ENCODE results near the gene ADCK1. TPM values are rescaled to one million over a fixed set of nuclear protein-coding genes. Genes with fewer than 3 reads are reported as not detected.

ADCK1 gene
- total RNA-seq, 1 donor from 2014 or later: 5.2 TPM

DNA sequence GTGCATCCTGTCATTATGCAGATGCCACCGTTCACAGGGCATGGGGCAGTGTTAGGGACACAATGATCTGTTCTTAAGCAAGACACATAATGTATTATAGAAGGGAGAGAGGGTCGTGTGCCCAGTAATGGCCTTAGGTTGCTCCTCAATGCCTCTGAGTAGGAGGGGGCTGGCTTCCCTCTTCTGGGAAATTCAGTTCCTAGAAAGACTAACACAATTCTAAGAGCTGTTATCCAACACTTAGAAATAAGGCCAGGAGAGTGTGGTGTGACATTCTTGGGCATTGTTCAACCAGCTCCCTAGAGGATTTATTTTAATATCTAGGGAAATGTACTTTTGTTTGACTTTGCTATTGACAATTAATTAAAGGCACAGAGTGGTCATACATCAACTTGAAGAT, 118.5 kb downstream of the ADCK1 start:
- H3K27me3 ChIP-seq (ENCODE audit: control insufficient read depth in 3 of 3, insufficient read depth in 3 of 3, low read length in 3 of 3): no peaks in the 10 kb centered on the region
- no peak overlapping the region for H3K27ac ChIP-seq (ENCODE audit: low read depth, low read length)

GRCh38 chr14:77920312-77920711, 120.4 kb downstream of the ADCK1 start:
- Histone ChIP-seq H3K4me1 (ENCODE audit: control insufficient read depth in 3 of 3, insufficient read depth in 3 of 3, low read length in 3 of 3) (peaks cover 0 to 7% (median 0%) of the 10 kb centered on the region in 3 donors), H3K9me3 (ENCODE audit: control insufficient read depth in 3 of 3, low read length in 3 of 3) (peaks cover 0 to 2% (median 0%) of the 10 kb centered on the region in 3 donors), H3K4me3 (ENCODE audit: low read length in 3 of 3) (no peak overlapping the region), H3K27ac (ENCODE audit: low read depth, low read length) (no peak overlapping the region), H3K9ac (ENCODE audit: low read depth in 1 of 3, low read length in 3 of 3) (no peak overlapping the region), H3K27me3 (ENCODE audit: control insufficient read depth in 3 of 3, insufficient read depth in 3 of 3, low read length in 3 of 3) (no peaks in the 10 kb centered on the region), H3K36me3 (ENCODE audit: control insufficient read depth in 3 of 3, insufficient read depth in 3 of 3, low read length in 3 of 3) (peaks cover 2 to 6% (median 6%) of the 10 kb centered on the region in 3 donors)

More for the DNA sequence above, 118.5 kb downstream of the ADCK1 start:
- Histone ChIP-seq H3K9me3 (ENCODE audit: control insufficient read depth in 3 of 3, low read length in 3 of 3) (peaks cover 0 to 2% (median 0%) of the 10 kb centered on the region in 3 donors), H3K4me1 (ENCODE audit: control insufficient read depth in 3 of 3, insufficient read depth in 3 of 3, low read length in 3 of 3) (peaks cover 0 to 7% (median 0%) of the 10 kb centered on the region in 3 donors), H3K4me3 (ENCODE audit: low read length in 3 of 3) (no peak overlapping the region), H3K36me3 (ENCODE audit: control insufficient read depth in 3 of 3, insufficient read depth in 3 of 3, low read length in 3 of 3) (no peaks in the 10 kb centered on the region), H3K9ac (ENCODE audit: low read depth in 1 of 3, low read length in 3 of 3) (no peak overlapping the region)

DNA sequence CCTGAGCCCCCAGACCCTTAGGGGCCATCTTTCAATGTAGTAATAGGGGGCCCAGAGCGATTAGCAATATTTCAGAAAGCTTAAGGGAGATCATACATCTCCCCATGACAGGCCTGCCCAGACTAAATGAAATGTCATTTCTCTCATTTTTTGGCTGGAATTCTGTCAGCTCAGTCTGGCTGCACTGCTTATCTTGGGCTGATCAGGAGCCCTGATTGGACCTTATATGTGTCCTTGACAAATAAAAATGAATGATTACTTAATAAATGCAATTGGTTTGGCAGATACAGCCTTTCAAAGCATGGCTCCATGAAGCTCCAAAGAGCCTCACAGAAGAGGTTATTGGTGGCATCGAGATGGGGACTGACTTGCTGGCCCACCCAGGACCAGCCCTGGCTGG, 121.9 kb downstream of the ADCK1 start:
- no peak overlapping the region for H3K27ac ChIP-seq (ENCODE audit: low read depth, low read length)
- H3K36me3 ChIP-seq (ENCODE audit: control insufficient read depth in 3 of 3, insufficient read depth in 3 of 3, low read length in 3 of 3): peaks cover 4 to 12% (median 6%) of the 10 kb centered on the region in 3 donors
- H3K4me3 ChIP-seq (ENCODE audit: low read length in 3 of 3): no peak overlapping the region
- no peaks in the 10 kb centered on the region for H3K27me3 ChIP-seq (ENCODE audit: control insufficient read depth in 3 of 3, insufficient read depth in 3 of 3, low read length in 3 of 3)
- peaks cover 0 to 2% (median 0%) of the 10 kb centered on the region in 3 donors for H3K9me3 ChIP-seq (ENCODE audit: control insufficient read depth in 3 of 3, low read length in 3 of 3)
- no peak overlapping the region for H3K9ac ChIP-seq (ENCODE audit: low read depth in 1 of 3, low read length in 3 of 3)
- peaks cover 0 to 7% (median 0%) of the 10 kb centered on the region in 3 donors for H3K4me1 ChIP-seq (ENCODE audit: control insufficient read depth in 3 of 3, insufficient read depth in 3 of 3, low read length in 3 of 3)

DNA sequence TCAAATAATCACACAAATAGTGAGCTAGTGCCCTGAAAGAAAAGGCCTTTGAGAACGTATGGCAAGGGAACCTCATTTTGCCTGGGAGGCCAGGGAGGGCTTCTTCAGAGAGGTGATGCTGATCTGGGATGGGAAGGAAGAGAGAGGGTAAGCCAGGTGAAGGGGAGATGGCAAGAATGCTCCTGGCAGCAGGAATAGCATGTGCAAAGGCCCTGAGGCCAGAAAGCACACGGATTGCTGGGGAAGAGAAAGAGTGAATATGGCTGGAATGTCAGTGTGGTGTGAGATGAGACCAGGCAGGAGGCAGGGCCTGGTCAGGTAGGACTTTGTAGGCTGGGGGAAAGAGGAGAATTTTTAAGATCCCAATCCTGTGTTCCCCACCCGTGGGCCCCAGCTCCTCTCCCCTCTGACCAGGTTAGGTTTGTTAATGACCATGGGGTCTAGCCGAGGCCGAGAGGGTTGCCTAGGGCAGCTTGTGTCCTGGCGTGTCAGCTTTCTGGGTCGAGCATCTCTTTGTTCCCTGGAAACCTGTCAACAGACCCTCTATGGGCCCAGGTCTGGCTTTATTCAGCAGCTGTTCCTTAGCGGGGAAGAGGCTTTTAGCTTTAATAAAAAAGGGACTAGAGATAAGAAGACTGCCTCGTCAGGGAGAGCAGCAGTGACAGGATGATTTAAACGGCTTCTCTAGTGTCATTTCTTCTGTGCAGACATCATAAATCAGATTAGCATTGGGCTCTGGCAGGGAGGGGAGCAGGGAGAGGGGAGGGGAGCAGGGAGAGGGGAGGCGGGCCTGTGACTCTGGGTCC, 123.4 kb downstream of the ADCK1 start:
- Histone ChIP-seq H3K27ac (ENCODE audit: low read depth, low read length) (no peak overlapping the region), H3K9ac (ENCODE audit: low read depth in 1 of 3, low read length in 3 of 3) (no peak overlapping the region), H3K4me1 (ENCODE audit: control insufficient read depth in 3 of 3, insufficient read depth in 3 of 3, low read length in 3 of 3) (peaks cover 0 to 3% (median 0%) of the 10 kb centered on the region in 3 donors), H3K27me3 (ENCODE audit: control insufficient read depth in 3 of 3, insufficient read depth in 3 of 3, low read length in 3 of 3) (no peaks in the 10 kb centered on the region), H3K9me3 (ENCODE audit: control insufficient read depth in 3 of 3, low read length in 3 of 3) (peaks cover 0 to 2% (median 0%) of the 10 kb centered on the region in 3 donors), H3K4me3 (ENCODE audit: low read length in 3 of 3) (no peak overlapping the region), H3K36me3 (ENCODE audit: control insufficient read depth in 3 of 3, insufficient read depth in 3 of 3, low read length in 3 of 3) (peaks cover 6 to 19% (median 6%) of the 10 kb centered on the region in 3 donors)

DNA sequence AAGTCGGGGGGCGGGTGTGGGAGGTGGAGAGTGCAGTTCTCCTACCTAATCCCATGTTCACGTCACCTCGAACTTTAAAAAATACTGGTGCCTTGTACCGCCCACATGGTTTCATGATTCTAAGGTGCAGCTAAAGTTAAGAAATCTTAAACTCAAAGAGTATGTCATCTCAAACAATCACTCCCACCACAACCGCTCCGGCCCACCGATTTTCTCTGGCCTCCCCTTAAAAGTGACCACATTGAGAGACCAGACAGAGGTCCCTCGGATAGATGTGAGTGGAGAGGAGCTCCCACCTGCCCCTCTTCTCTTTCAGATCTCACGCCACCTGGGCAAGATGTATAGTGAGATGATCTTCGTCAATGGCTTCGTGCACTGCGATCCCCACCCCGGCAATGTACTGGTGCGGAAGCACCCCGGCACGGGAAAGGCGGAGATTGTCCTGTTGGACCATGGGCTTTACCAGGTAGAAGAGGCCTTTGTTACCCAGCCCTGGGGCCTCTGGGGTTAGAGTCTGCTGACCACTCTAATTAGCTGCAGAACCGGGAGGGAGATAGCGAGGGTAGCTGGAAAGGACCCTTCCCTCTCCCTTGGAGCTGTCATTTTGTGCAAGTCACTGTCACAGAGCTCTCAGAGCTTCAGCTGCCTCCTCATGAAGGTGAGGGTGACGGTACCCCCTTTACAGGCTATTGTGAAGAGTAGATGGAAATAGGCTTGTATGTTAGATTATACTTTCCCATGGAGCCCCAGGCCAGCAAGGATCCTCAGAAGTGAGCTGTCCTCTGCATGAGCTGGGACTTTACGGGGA, 124.4 kb downstream of the ADCK1 start:
- Histone ChIP-seq H3K4me3 (ENCODE audit: low read length in 3 of 3) (no peak overlapping the region), H3K27ac (ENCODE audit: low read depth, low read length) (no peak overlapping the region), H3K36me3 (ENCODE audit: control insufficient read depth in 3 of 3, insufficient read depth in 3 of 3, low read length in 3 of 3) (peaks cover 6 to 19% (median 6%) of the 10 kb centered on the region in 3 donors), H3K9ac (ENCODE audit: low read depth in 1 of 3, low read length in 3 of 3) (no peak overlapping the region), H3K27me3 (ENCODE audit: control insufficient read depth in 3 of 3, insufficient read depth in 3 of 3, low read length in 3 of 3) (no peaks in the 10 kb centered on the region), H3K9me3 (ENCODE audit: control insufficient read depth in 3 of 3, low read length in 3 of 3) (peaks cover 0 to 2% (median 0%) of the 10 kb centered on the region in 3 donors), H3K4me1 (ENCODE audit: control insufficient read depth in 3 of 3, insufficient read depth in 3 of 3, low read length in 3 of 3) (no peaks in the 10 kb centered on the region)

DNA sequence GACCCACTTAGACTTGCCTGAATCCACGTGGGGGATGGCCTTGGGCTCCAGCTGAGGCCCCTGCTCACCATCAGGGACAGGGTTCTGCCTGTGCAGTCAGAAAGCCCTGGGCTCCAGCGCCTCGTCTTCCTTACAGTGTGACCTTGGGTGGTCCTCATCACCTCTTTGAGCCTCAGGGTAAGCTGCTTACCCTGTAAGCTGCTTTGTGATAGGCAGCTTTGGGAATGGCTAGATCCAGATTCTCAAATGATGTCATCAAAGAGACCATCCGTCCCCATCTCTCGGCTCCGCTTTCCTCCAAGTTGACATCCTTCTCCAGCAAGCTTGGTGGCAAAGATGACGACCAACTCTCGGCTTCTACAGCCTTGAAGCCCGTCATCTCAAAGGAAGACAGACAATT, 127.0 kb downstream of the ADCK1 start:
- Histone ChIP-seq H3K27me3 (ENCODE audit: control insufficient read depth in 3 of 3, insufficient read depth in 3 of 3, low read length in 3 of 3) (no peaks in the 10 kb centered on the region), H3K4me1 (ENCODE audit: control insufficient read depth in 3 of 3, insufficient read depth in 3 of 3, low read length in 3 of 3) (no peaks in the 10 kb centered on the region), H3K27ac (ENCODE audit: low read depth, low read length) (no peak overlapping the region), H3K36me3 (ENCODE audit: control insufficient read depth in 3 of 3, insufficient read depth in 3 of 3, low read length in 3 of 3) (peaks cover 11 to 26% (median 13%) of the 10 kb centered on the region in 3 donors), H3K9ac (ENCODE audit: low read depth in 1 of 3, low read length in 3 of 3) (no peak overlapping the region), H3K4me3 (ENCODE audit: low read length in 3 of 3) (no peak overlapping the region), H3K9me3 (ENCODE audit: control insufficient read depth in 3 of 3, low read length in 3 of 3) (no peaks in the 10 kb centered on the region)

GRCh38 chr14:77931441-77931840, 131.5 kb downstream of the ADCK1 start:
- H3K4me3 ChIP-seq (ENCODE audit: low read length in 3 of 3): no peak overlapping the region
- no peaks in the 10 kb centered on the region for H3K4me1 ChIP-seq (ENCODE audit: control insufficient read depth in 3 of 3, insufficient read depth in 3 of 3, low read length in 3 of 3)
- H3K36me3 ChIP-seq (ENCODE audit: control insufficient read depth in 3 of 3, insufficient read depth in 3 of 3, low read length in 3 of 3): peaks cover 26 to 39% (median 35%) of the 10 kb centered on the region in 3 donors
- H3K27ac ChIP-seq (ENCODE audit: low read depth, low read length): no peak overlapping the region
- H3K9ac ChIP-seq (ENCODE audit: low read depth in 1 of 3, low read length in 3 of 3): no peak overlapping the region
- no peaks in the 10 kb centered on the region for H3K9me3 ChIP-seq (ENCODE audit: control insufficient read depth in 3 of 3, low read length in 3 of 3)
- no peaks in the 10 kb centered on the region for H3K27me3 ChIP-seq (ENCODE audit: control insufficient read depth in 3 of 3, insufficient read depth in 3 of 3, low read length in 3 of 3)

DNA sequence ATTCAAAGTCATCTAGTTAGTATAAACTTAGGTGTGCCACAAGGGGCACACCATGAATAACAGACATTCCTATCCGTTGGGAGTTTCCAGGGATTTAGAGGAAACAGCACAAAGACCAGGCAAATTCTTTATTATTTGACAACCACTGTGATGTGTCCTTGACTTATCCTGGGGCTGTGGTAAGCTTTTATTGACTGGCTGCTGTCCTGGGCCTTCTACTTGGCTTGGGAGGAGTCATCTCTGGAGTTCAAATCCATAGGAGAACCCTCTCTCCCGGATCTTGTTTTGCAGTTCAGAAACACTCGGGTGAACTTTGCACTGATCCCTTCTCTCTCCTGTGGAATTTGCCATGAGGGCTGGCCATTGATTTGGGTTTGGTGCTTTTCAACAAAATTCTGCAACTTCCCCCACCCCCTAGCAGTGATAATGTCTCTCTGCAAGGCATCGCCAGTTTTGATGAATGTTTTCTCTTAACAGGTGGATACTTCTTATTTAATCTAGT, 136.3 kb downstream of the ADCK1 start:
- no peaks in the 10 kb centered on the region for H3K27me3 ChIP-seq (ENCODE audit: control insufficient read depth in 3 of 3, insufficient read depth in 3 of 3, low read length in 3 of 3)
- no peak overlapping the region for H3K9ac ChIP-seq (ENCODE audit: low read depth in 1 of 3, low read length in 3 of 3)
- H3K36me3 ChIP-seq (ENCODE audit: control insufficient read depth in 3 of 3, insufficient read depth in 3 of 3, low read length in 3 of 3): peaks cover 20 to 32% (median 29%) of the 10 kb centered on the region in 3 donors

DNA sequence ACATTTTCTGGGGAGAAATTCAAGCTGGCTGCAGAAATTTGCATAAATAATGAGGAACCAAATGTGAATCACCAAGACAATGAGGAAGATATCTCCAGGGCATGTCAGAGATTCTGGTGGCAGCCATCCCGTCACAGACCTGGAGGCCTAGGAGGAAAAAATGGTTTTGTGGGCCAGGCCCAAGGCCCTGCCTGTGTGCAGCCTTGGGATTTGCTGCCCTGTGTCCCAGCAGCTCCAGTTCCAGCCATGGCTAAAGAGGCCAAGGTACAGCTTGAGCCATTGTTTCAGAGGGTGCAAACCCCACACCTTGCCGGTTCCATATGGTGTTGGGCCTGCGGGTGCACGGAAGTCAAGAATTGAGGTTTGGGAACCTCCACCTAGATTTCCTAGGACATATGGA, 147.5 kb downstream of the ADCK1 start:
- no peaks in the 10 kb centered on the region for H3K9me3 ChIP-seq (ENCODE audit: control insufficient read depth in 3 of 3, low read length in 3 of 3)
- no peak overlapping the region for H3K4me3 ChIP-seq (ENCODE audit: low read length in 3 of 3)
- no peaks in the 10 kb centered on the region for H3K4me1 ChIP-seq (ENCODE audit: control insufficient read depth in 3 of 3, insufficient read depth in 3 of 3, low read length in 3 of 3)
- no peaks in the 10 kb centered on the region for H3K36me3 ChIP-seq (ENCODE audit: control insufficient read depth in 3 of 3, insufficient read depth in 3 of 3, low read length in 3 of 3)
- H3K9ac ChIP-seq (ENCODE audit: low read depth in 1 of 3, low read length in 3 of 3): no peak overlapping the region
- no peaks in the 10 kb centered on the region for H3K27me3 ChIP-seq (ENCODE audit: control insufficient read depth in 3 of 3, insufficient read depth in 3 of 3, low read length in 3 of 3)
- H3K27ac ChIP-seq (ENCODE audit: low read depth, low read length): no peak overlapping the region

More for the DNA sequence above, 136.3 kb downstream of the ADCK1 start:
- H3K4me3 ChIP-seq (ENCODE audit: low read length in 3 of 3): no peak overlapping the region
- no peak overlapping the region for H3K27ac ChIP-seq (ENCODE audit: low read depth, low read length)
- peaks cover 0 to 3% (median 0%) of the 10 kb centered on the region in 3 donors for H3K9me3 ChIP-seq (ENCODE audit: control insufficient read depth in 3 of 3, low read length in 3 of 3)
- H3K4me1 ChIP-seq (ENCODE audit: control insufficient read depth in 3 of 3, insufficient read depth in 3 of 3, low read length in 3 of 3): no peaks in the 10 kb centered on the region

All from skeletal muscle tissue (tissue), 4 donors.